NCI-H2196 treated with DMSO at 0.1 percent for 48 hours (cell line): ENCODE data around the gene DESI2.

Experiments used
- DNase-seq: peaks from one replicate; lab custom pipeline; 2025; ENCODE audit not compliant: unreplicated experiment; lab: John Stamatoyannopoulos, UW

The DESI2 gene

DNA sequence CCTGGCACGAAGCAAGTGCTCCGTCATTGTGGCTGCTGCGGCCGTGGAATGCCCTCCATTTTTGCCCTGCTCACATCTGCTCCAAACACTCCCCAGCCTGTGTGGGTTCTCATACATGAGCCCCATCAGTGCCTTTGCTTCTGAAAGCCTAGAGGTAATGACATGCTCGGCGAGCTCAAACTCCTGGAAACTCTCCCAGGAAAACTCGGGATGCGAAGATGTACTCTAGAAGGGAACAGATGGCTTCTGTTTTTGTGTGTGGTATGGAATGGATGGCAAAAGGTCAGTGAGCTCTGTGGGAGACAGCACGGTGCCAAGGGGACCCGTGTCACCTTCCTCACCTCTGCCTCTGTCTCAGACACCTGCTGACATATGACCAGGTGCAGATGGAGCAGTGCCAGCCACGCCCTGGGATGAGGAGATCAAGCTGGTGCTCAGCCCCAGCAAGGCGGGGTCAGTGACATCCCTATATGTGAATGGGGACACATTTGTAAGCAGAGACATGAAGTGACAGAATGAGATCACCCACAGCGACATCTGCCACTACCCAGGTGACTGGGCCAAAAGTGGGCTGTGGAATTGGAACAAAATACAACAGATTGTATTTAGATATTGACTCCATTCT, 98.5 kb downstream of the DESI2 start:
- no peak for DNase-seq

DNA sequence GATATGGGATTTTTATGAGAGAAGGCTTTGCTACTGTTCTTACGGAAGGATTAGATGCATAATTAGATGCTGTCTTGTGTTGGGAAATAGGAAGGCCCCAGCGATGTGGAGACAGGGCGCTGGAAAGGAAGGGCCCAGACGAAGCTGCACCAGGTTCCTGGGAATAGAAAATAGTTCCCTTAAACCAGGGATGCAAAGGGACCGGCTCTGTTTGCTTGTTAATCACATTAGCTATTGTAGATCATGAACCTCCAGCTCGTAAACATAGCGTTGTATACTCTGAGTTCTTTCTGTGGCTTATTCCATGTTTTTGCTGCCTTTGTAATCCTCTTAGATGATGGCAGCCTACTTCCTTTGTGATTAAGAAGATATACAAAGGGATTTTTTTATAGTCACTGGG, 102.7 kb downstream of the DESI2 start:
- no peak for DNase-seq

DNA sequence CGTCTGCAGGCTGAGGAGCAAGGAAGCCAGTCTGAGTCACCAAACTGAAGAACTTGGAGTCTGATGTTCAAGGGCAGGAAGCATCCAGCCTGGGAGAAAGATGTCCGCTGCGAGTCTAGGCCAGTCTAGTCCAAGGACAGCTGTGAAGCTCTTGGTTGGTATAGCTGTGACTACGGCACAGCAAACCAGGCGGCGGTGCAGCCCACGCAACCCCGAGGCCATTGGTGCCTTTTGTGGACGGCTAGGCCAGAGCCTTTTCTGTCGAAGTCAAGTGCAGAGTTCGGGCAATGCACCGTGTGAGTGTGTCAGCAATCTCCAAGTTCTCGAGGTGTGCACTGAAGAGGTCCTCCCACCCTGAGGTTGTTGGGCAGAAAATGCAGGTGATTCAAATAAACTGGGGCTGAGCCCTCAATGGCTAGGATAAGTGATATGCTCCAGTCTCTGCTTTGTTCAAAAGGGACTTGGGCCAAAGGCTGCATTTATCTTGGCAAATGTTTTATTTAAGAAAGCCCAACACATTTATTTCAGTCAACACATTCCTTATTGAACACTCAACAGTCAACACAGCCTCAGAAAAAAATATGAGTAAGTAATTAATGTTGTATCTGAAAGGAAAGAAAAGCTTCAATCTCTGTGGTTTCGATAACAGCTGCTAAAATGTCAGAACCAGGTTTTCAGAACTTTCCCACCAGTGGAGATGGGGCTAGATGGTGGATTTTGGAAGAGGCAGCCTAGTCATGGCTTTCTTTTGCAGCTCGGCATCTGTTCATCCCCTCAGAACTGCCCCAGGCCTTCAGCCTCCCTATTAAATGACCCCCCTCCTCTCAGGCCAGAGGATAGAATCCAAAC, 104.4 kb downstream of the DESI2 start:
- no peak for DNase-seq
